ENCODE results near the gene BNIP1. TPM values are rescaled to one million over a fixed set of nuclear protein-coding genes. Genes with fewer than 3 reads are reported as not detected.
A peak's percentile ranks its signal among the peaks of the same experiment; 100 is the strongest.
"Not testable (repeated sequence)": the region's sequence is repeated elsewhere in the genome, so short reads cannot be mapped to it uniquely, and the experiment has no call there.

BNIP1 gene
- total RNA-seq, 1 donor from 2014 or later = 17.4 TPM

DNA sequence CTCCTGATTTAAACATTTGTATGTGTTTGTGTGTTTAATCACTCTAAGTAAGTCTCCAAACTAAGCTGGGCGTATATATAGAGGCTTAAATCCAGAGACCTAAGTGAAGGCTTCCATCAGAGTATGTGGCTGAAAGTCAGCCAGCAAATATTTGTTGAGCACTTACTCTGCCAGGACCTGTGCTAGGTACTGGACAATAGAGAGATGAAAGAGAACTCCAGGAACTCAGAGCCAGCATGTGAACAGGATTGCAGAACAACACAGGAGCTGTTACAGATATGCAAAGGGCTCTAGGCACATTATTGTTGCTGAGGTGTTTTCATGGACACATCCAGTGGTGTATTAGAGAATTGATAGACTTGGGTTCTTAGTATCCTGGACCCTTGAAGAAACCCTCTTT, 4.7 kb upstream of the BNIP1 start:
- no peaks in the 10 kb centered on the region for H3K36me3 ChIP-seq (ENCODE audit: control insufficient read depth, insufficient read depth, low read length)
- DNase-seq (ENCODE audit: low read depth) (no peak), FAIRE-seq (no peak)
- H3K4me3 ChIP-seq (ENCODE audit: low read depth, low read length) = no peak overlapping the region
- TF ChIP-seq, protein P1, sequence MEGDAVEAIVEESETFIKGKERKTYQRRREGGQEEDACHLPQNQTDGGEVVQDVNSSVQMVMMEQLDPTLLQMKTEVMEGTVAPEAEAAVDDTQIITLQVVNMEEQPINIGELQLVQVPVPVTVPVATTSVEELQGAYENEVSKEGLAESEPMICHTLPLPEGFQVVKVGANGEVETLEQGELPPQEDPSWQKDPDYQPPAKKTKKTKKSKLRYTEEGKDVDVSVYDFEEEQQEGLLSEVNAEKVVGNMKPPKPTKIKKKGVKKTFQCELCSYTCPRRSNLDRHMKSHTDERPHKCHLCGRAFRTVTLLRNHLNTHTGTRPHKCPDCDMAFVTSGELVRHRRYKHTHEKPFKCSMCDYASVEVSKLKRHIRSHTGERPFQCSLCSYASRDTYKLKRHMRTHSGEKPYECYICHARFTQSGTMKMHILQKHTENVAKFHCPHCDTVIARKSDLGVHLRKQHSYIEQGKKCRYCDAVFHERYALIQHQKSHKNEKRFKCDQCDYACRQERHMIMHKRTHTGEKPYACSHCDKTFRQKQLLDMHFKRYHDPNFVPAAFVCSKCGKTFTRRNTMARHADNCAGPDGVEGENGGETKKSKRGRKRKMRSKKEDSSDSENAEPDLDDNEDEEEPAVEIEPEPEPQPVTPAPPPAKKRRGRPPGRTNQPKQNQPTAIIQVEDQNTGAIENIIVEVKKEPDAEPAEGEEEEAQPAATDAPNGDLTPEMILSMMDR (IDR thresholded peaks at IDR 0.05; ENCODE audit: insufficient read depth, low read length, severe bottlenecking) = no peak
- H3K27me3 ChIP-seq (ENCODE audit: control insufficient read depth, insufficient read depth, low read length) = no peaks in the 10 kb centered on the region

DNA sequence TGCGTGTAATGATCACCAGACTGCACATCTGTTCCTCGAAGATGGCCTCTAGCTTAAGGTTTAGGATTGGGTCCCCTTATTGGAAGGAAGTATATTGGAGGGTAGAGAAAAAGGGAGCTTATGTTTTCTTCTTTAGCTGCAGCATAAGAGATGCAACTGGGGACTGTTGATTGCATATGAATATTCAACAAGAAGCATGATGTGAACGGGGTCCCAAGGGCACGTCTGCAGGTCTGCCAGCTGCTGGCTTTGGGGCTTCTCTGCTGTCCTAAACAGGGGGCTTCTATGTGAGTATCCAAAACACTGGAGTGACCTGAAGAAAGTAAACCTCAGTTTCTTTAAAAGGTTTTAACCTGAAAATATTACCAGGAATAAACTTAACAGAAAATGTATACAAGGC, 3.6 kb upstream of the BNIP1 start:
- Histone ChIP-seq H3K27me3 (ENCODE audit: control insufficient read depth, insufficient read depth, low read length) (no peaks in the 10 kb centered on the region), H3K36me3 (ENCODE audit: control insufficient read depth, insufficient read depth, low read length) (no peaks in the 10 kb centered on the region), H3K4me3 (ENCODE audit: low read depth, low read length) (no peak overlapping the region)
- FAIRE-seq = peak; percentile 23
- no peak for DNase-seq (ENCODE audit: low read depth)
- TF ChIP-seq, protein P1 (IDR thresholded peaks at IDR 0.05; ENCODE audit: insufficient read depth, low read length, severe bottlenecking) = no peak

DNA sequence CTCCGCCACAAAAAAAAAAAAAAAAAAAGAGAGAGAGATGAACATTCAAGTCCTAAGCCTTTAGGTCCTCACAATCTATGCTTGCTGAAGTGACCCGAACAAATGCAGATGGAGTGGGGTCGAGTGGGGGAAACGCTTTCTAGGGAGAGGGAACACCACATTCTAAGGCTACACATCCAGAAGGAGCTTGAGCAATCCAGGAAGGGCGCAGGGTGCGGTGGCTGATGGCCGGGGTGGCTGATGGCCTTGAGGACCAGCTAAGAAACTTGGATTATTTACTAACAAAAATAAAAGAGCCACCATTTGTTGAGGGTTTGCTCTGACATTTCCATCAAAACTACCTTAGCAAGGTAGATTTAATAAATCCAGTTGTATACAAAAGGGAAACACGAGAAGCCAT, 764 bp upstream of the BNIP1 start:
- TF ChIP-seq, protein P1 (IDR thresholded peaks at IDR 0.05; ENCODE audit: insufficient read depth, low read length, severe bottlenecking) = no peak
- no peak for DNase-seq (ENCODE audit: low read depth)

DNA sequence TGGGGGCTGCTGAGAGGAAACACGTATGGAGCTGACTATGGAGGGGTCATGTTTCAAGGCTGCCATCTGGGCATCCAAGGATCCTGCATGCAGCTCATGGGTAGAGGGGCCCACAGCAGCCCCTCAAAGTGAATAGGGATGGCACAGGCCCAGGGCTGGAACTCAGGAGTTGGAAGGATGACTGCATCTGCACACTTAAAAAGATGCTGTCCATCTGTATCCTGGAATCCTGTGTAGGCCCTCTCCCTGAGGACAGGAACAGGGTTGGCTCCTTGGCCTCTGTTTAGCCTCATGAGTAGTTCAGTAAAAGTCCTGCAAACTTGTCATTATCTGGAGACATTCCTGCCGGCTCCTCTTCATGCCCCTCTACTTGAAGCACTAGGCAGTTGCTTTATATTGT, 4.0 kb downstream of the BNIP1 start:
- no peak for DNase-seq (ENCODE audit: low read depth)

More for the DNA sequence above, 764 bp upstream of the BNIP1 start:
- Histone ChIP-seq H3K36me3 (ENCODE audit: control insufficient read depth, insufficient read depth, low read length) (peaks cover 5% of the 10 kb centered on the region), H3K4me3 (ENCODE audit: low read depth, low read length) (no peak overlapping the region), H3K27me3 (ENCODE audit: control insufficient read depth, insufficient read depth, low read length) (no peaks in the 10 kb centered on the region)
- no peak for FAIRE-seq

DNA sequence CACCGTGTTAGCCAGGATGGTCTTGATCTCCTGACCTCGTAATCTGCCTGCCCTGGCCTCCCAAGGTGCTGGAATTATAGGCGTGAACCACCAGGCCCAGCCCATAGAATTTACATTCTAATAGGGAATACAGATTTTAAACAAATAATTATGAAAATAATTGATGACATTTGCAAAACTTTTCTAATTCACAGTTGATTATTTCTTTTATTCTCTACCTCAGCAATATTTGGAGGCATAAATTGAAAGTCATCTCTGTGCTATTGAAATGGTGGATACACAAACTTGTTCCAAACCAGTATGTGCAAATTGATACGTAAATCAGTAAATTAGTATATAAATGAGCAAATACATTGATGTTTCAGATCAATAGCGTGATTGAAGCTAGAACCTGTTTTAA, 8.2 kb downstream of the BNIP1 start:
- Histone ChIP-seq H3K27me3 (ENCODE audit: control insufficient read depth, insufficient read depth, low read length) (no peaks in the 10 kb centered on the region), H3K36me3 (ENCODE audit: control insufficient read depth, insufficient read depth, low read length) (peaks cover 4% of the 10 kb centered on the region), H3K4me3 (ENCODE audit: low read depth, low read length) (no peak overlapping the region)
- TF ChIP-seq, protein P1 (IDR thresholded peaks at IDR 0.05; ENCODE audit: insufficient read depth, low read length, severe bottlenecking) = no peak
- FAIRE-seq (no peak), DNase-seq (ENCODE audit: low read depth) (no peak)

More for the DNA sequence above, 4.0 kb downstream of the BNIP1 start:
- peaks cover 5% of the 10 kb centered on the region for H3K36me3 ChIP-seq (ENCODE audit: control insufficient read depth, insufficient read depth, low read length)
- no peaks in the 10 kb centered on the region for H3K27me3 ChIP-seq (ENCODE audit: control insufficient read depth, insufficient read depth, low read length)
- TF ChIP-seq, protein P1 (IDR thresholded peaks at IDR 0.05; ENCODE audit: insufficient read depth, low read length, severe bottlenecking) = no peak
- FAIRE-seq = no peak
- no peak overlapping the region for H3K4me3 ChIP-seq (ENCODE audit: low read depth, low read length)

DNA sequence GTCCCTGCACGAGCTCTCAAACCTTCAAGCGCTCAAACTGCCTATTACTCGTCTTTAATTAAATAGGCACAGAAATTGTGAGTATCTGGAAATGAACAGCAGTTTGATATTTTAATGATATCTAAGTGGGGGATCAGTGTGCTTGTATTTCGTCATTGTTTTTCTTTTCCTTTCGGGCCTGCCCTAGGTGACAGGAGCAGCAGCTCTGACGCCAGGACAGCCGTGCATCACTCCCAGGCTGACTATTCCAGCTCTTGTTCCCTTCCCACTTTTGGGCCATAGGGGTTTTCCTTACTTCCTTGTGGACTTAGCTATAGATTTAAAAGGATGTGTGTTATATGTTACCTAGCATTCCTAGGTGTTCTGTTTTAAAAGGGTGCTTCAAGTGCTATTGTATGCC, 9.5 kb downstream of the BNIP1 start:
- TF ChIP-seq, protein P1 (IDR thresholded peaks at IDR 0.05; ENCODE audit: insufficient read depth, low read length, severe bottlenecking) = no peak
- H3K4me3 ChIP-seq (ENCODE audit: low read depth, low read length) = no peak overlapping the region
- DNase-seq (ENCODE audit: low read depth) (no peak), FAIRE-seq (no peak)
- H3K36me3 ChIP-seq (ENCODE audit: control insufficient read depth, insufficient read depth, low read length) = peaks cover 2% of the 10 kb centered on the region
- H3K27me3 ChIP-seq (ENCODE audit: control insufficient read depth, insufficient read depth, low read length) = no peaks in the 10 kb centered on the region

DNA sequence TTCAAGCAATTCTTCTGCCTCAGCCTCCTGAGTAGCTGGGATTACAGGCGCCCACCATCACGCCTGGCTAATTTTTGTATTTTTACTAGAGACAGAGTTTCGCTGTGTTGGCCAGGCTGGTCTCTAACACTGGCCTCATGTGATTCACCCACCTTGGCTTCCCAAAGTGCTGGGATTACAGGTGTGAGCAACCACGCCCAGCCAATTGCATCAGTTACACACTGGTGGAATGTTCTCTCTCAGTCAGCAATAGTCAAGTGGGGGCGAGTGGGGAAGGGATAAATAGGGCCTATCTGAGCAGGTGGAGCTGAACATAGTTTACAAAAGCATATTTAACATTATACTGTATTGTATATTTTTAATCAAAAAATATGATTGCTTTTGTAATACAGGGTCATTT, 10.3 kb downstream of the BNIP1 start:
- not testable (repeated sequence) for H3K4me3 ChIP-seq (ENCODE audit: low read depth, low read length); H3K27me3 ChIP-seq (ENCODE audit: control insufficient read depth, insufficient read depth, low read length); FAIRE-seq; H3K36me3 ChIP-seq (ENCODE audit: control insufficient read depth, insufficient read depth, low read length)
- peak; percentile 49 for DNase-seq (ENCODE audit: low read depth)
